Testis (tissue), 2 donors: ENCODE measurements around the gene RPS15A.

Source experiments
- CTCF ChIP-seq, 3 experiments: fragments of 450-650 bp in 2 of 3; fragments of 200-600 bp in 1 of 3; sonication (generic) in 1 of 3; IDR thresholded peaks; one replicate each; pipeline ENCODE4 v1.5.1; 2016 to 2019; ENCODE audit warnings: antibody characterized with exemption in 3 of 3, mild to moderate bottlenecking in 2 of 3, moderate library complexity in 1 of 3
- POLR2A ChIP-seq: fragments of 450-650 bp; IDR thresholded peaks from one replicate; pipeline ENCODE4 v1.6.1; 2017; ENCODE audit warnings: antibody characterized with exemption, mild to moderate bottlenecking, moderate library complexity

GRCh38 chr16:18836702-18837101 lies 46.6 kb upstream of the RPS15A start:
- TF ChIP-seq CTCF (IDR thresholded peaks at IDR 0.05) (no peak), POLR2A (no peak)
